WTC11 (cell line): ENCODE data around the gene ZFP3. TPM values are rescaled to one million over a fixed set of nuclear protein-coding genes. Genes with fewer than 3 reads are reported as not detected.
A peak's percentile ranks its signal among the peaks of the same experiment; 100 is the strongest.

Experiments
- ATAC-seq: fragments of 200-7000 bp; cut with Tn5 transposase; 2 replicates; pipeline ENCODE4 v1.10.0; 2021; ENCODE audit warnings: mild to moderate bottlenecking, moderate library complexity
- CTCF ChIA-PET: fragments of 300-600 bp; sonication (Branson Sonifier 250); formaldehyde crosslinking; loops from one replicate; lab custom pipeline; 2021; ENCODE audit warnings: antibody characterized with exemption; lab: Charles Lee
- POLR2A ChIA-PET: fragments of 350-600 bp; sonication (Branson Sonifier 250); formaldehyde crosslinking; loops from one replicate; lab custom pipeline; 2021; ENCODE audit warnings: antibody characterized with exemption; lab: Charles Lee
- DNase-seq: peaks from one replicate; pipeline ENCODE4 v3.0.0; 2021; ENCODE audit warnings: low spot score
- H3K27ac Mint-ChIP-seq: 2 replicates; pipeline ENCODE4 v1.8.0; 2021; ENCODE audit warnings: mixed read lengths
- H3K27me3 Mint-ChIP-seq: 2 replicates; pipeline ENCODE4 v1.8.0; 2021; ENCODE audit warnings: low read depth, mild to moderate bottlenecking, moderate library complexity, mixed read lengths
- H3K36me3 Mint-ChIP-seq: 2 replicates; pipeline ENCODE4 v1.8.0; 2021; ENCODE audit warnings: mixed read lengths
- H3K4me1 Mint-ChIP-seq: 2 replicates; pipeline ENCODE4 v1.8.0; 2022; ENCODE audit warnings: mixed read lengths
- H3K4me3 Mint-ChIP-seq: 2 replicates; pipeline ENCODE4 v1.8.0; 2021; ENCODE audit warnings: mild to moderate bottlenecking, moderate library complexity, mixed read lengths
- H3K9me3 Mint-ChIP-seq: 2 replicates; pipeline ENCODE4 v1.8.0; 2021; ENCODE audit warnings: mixed read lengths
- CBFB ChIP-seq: sonication (generic); formaldehyde crosslinking; IDR thresholded peaks from 2 replicates; pipeline ENCODE4 v1.8.1; 2022; ENCODE audit warnings: mild to moderate bottlenecking, low read depth, missing genetic modification reagents
- CREB1 ChIP-seq: sonication (generic); formaldehyde crosslinking; IDR thresholded peaks from 2 replicates; pipeline ENCODE4 v1.8.0; 2023; ENCODE audit warnings: mild to moderate bottlenecking, missing genetic modification reagents
- CREM ChIP-seq: sonication (generic); formaldehyde crosslinking; IDR thresholded peaks from 2 replicates; pipeline ENCODE4 v1.8.1; 2022; ENCODE audit warnings: mild to moderate bottlenecking, missing genetic modification reagents, moderate library complexity
- CTCF ChIP-seq: fragments of 200-600 bp; IDR thresholded peaks from 2 replicates; pipeline ENCODE4 v1.8.0; 2022; ENCODE audit warnings: antibody characterized with exemption
- E2F4 ChIP-seq: sonication (generic); formaldehyde crosslinking; IDR thresholded peaks from 2 replicates; pipeline ENCODE4 v1.8.1; 2022; ENCODE audit warnings: low read depth, mild to moderate bottlenecking, moderate library complexity, missing genetic modification reagents, borderline replicate concordance
- ETV6 ChIP-seq: sonication (generic); formaldehyde crosslinking; IDR thresholded peaks from 2 replicates; pipeline ENCODE4 v1.8.1; 2022; ENCODE audit warnings: mild to moderate bottlenecking, missing genetic modification reagents
- FOXP1 ChIP-seq: sonication (generic); formaldehyde crosslinking; IDR thresholded peaks from 2 replicates; pipeline ENCODE4 v1.8.0; 2022; ENCODE audit warnings: missing genetic modification reagents, mild to moderate bottlenecking, moderate library complexity, borderline replicate concordance
- HMGXB4 ChIP-seq: sonication (generic); formaldehyde crosslinking; IDR thresholded peaks from 2 replicates; pipeline ENCODE4 v1.8.1; 2023; ENCODE audit warnings: mild to moderate bottlenecking, moderate library complexity, missing genetic modification reagents
- IRF2 ChIP-seq: sonication (generic); formaldehyde crosslinking; IDR thresholded peaks from 2 replicates; pipeline ENCODE4 v1.8.0; 2022; ENCODE audit warnings: low read depth, missing genetic modification reagents, borderline replicate concordance
- JAZF1 ChIP-seq: fragments of 250-450 bp; sonication (Bioruptor Pico); IDR thresholded peaks from 2 replicates; pipeline ENCODE4 v1.9.0; 2021; ENCODE audit warnings: moderate library complexity, mild to moderate bottlenecking, inconsistent platforms
- KAT7 ChIP-seq: sonication (generic); formaldehyde crosslinking; IDR thresholded peaks from 2 replicates; pipeline ENCODE4 v1.8.1; 2023; ENCODE audit warnings: missing genetic modification reagents, mild to moderate bottlenecking, borderline replicate concordance
- MLX ChIP-seq: sonication (generic); formaldehyde crosslinking; IDR thresholded peaks from 2 replicates; pipeline ENCODE4 v1.8.1; 2023; ENCODE audit warnings: mild to moderate bottlenecking, missing genetic modification reagents, moderate library complexity
- NR1H2 ChIP-seq: sonication (generic); formaldehyde crosslinking; IDR thresholded peaks from 2 replicates; pipeline ENCODE4 v1.9.0; 2021; ENCODE audit warnings: mild to moderate bottlenecking, moderate library complexity, missing genetic modification reagents
- NR3C1 ChIP-seq: sonication (generic); formaldehyde crosslinking; conservative IDR thresholded peaks from 2 replicates; pipeline ENCODE4 v1.8.1; 2023; ENCODE audit warnings: low read depth, mild to moderate bottlenecking, missing genetic modification reagents
- PRDM15 ChIP-seq: sonication (generic); formaldehyde crosslinking; IDR thresholded peaks from 2 replicates; pipeline ENCODE4 v1.8.0; 2022; ENCODE audit warnings: missing genetic modification reagents
- PRRX2 ChIP-seq: fragments of 250-450 bp; sonication (Bioruptor Pico); IDR thresholded peaks from 2 replicates; pipeline ENCODE4 v1.8.0; 2021; ENCODE audit warnings: mild to moderate bottlenecking
- RELA ChIP-seq: sonication (generic); formaldehyde crosslinking; IDR thresholded peaks from 2 replicates; pipeline ENCODE4 v1.8.1; 2022; ENCODE audit warnings: missing genetic modification reagents, mild to moderate bottlenecking, borderline replicate concordance
- SOX15 ChIP-seq: fragments of 250-450 bp; sonication (Bioruptor Pico); IDR thresholded peaks from 2 replicates; pipeline ENCODE4 v1.9.0; 2021; ENCODE audit warnings: mild to moderate bottlenecking
- TCF7 ChIP-seq: sonication (generic); formaldehyde crosslinking; IDR thresholded peaks from 2 replicates; pipeline ENCODE4 v1.8.0; 2022; ENCODE audit warnings: mild to moderate bottlenecking, low read depth, missing genetic modification reagents, moderate library complexity
- TEAD4 ChIP-seq: sonication (generic); formaldehyde crosslinking; IDR thresholded peaks from 2 replicates; pipeline ENCODE4 v1.8.0; 2022; ENCODE audit warnings: mild to moderate bottlenecking, missing genetic modification reagents
- ZNF121 ChIP-seq: sonication (generic); formaldehyde crosslinking; IDR thresholded peaks from 2 replicates; pipeline ENCODE4 v1.8.0; 2023; ENCODE audit warnings: missing genetic modification reagents
- ZNF263 ChIP-seq: sonication (generic); formaldehyde crosslinking; IDR thresholded peaks from 2 replicates; pipeline ENCODE4 v1.8.1; 2022; ENCODE audit warnings: low read depth, mild to moderate bottlenecking, moderate library complexity, missing genetic modification reagents
- ZNF396 ChIP-seq: fragments of 250-450 bp; sonication (Bioruptor Pico); IDR thresholded peaks from 2 replicates; pipeline ENCODE4 v1.8.0; 2021; ENCODE audit warnings: mild to moderate bottlenecking, moderate library complexity, borderline replicate concordance
- ZNF423 ChIP-seq: fragments of 250-450 bp; sonication (Bioruptor Pico); IDR thresholded peaks from 2 replicates; pipeline ENCODE4 v2.1.2; 2022; ENCODE audit warnings: mild to moderate bottlenecking, moderate library complexity
- ZNF425 ChIP-seq: fragments of 250-450 bp; sonication (Bioruptor Pico); conservative IDR thresholded peaks from 2 replicates; pipeline ENCODE4 v1.9.0; 2021; ENCODE audit warnings: mild to moderate bottlenecking
- total RNA-seq: library from RNA; stranded (reverse); gene quantifications from 3 replicates; pipeline ENCODE4 v1.2.3, GENCODE V29; 2021

ZFP3 gene
- total RNA-seq, 1 experiment from 2014 or later = 0.66 TPM

GRCh38 chr17:5110816-5111215 lies 32.5 kb downstream of the ZFP3 start (continued):
- TF ChIP-seq MLX (CRISPR knock-in tag) = no peak

GRCh38 chr17:5111402-5112204 lies 33.3 kb downstream of the ZFP3 start, which contains the start of gene ZNF232:
TSS of gene ZNF232 (minus strand) at chr17:5111878. CDS start at chr17:5111822, 56 bp downstream.
- Mint-ChIP-seq H3K27me3 (peaks cover 4% of the 10 kb centered on the region), H3K4me3 (peak within 1 kb of the TSS; percentile 82), H3K4me1 (peaks cover 18% of the 10 kb centered on the region), H3K27ac (peak within 1 kb of the TSS; percentile 89), H3K36me3 (peaks cover 41% of the 10 kb centered on the region), H3K9me3 (no peaks in the 10 kb centered on the region; the same call in 1 of the 2 replicates)
- DNase-seq (peak; percentile 97), ATAC-seq (peak; percentile 93)
- ChIA-PET CTCF (interaction anchor here (0.6 to 1.9 kb wide), 7 partner anchors 11 to 126 kb away, joined by 3 to 8 read pairs (median 4); partner anchors contain the start of gene ZNF594), POLR2A (interaction anchor here (0.6 to 1.5 kb wide), 3 partner anchors 11 to 75 kb away, joined by 3 to 5 read pairs (median 4); no protein-coding TSS in a partner anchor)
- no peak for TF ChIP-seq NR3C1 (CRISPR knock-in tag)
- TF ChIP-seq IRF2 = no peak
- TF ChIP-seq HMGXB4 (CRISPR knock-in tag) = peak; percentile 85
- TF ChIP-seq JAZF1 = no peak
- TF ChIP-seq NR1H2 = no peak; the same call in 1 of the 2 replicates
- TF ChIP-seq ETV6 = 0 out of 2 replicates have a peak, but pooled peaks have one; percentile 33
- TF ChIP-seq ZNF396 (CRISPR knock-in tag) = no peak
- TF ChIP-seq CBFB (CRISPR knock-in tag) = no peak
- TF ChIP-seq PRRX2 = no peak
- no peak for TF ChIP-seq E2F4
- TF ChIP-seq KAT7 (CRISPR knock-in tag) = no peak
- no peak for TF ChIP-seq ZNF425 (CRISPR knock-in tag)
- no peak for TF ChIP-seq CTCF
- TF ChIP-seq RELA (CRISPR knock-in tag) = no peak
- no peak for TF ChIP-seq SOX15 (CRISPR knock-in tag)
- TF ChIP-seq FOXP1 (CRISPR knock-in tag) = peak; percentile 92
- no peak for TF ChIP-seq CREB1
- TF ChIP-seq ZNF263 (CRISPR knock-in tag) = no peak
- TF ChIP-seq TEAD4 (CRISPR knock-in tag) = no peak
- peak; percentile 76 for TF ChIP-seq CREM
- TF ChIP-seq ZNF121 (CRISPR knock-in tag) = no peak
- no peak for TF ChIP-seq ZNF423 (CRISPR knock-in tag)
- peak; percentile 43; the same call in 1 of the 2 replicates for TF ChIP-seq TCF7
- TF ChIP-seq PRDM15 (CRISPR knock-in tag) = no peak; the same call in 1 of the 2 replicates
